HG02870 (cell line): ENCODE measurements around the gene INSIG2.

Source experiments
- ATAC-seq: cut with Tn5 transposase; IDR thresholded peaks from one replicate; pipeline ENCODE4 v1.9.1; 2021; ENCODE audit warnings: mild to moderate bottlenecking, moderate library complexity; ENCODE audit not compliant: unreplicated experiment

The INSIG2 gene

GRCh38 chr2:118088051-118089024 lies at the start of gene INSIG2:
TSS of gene INSIG2 (plus strand) at chr2:118088471. CDS start at chr2:118096557, 8,086 bp downstream.
- peak; percentile 94 for ATAC-seq

- no peak for ATAC-seq
These were observed 47.4 kb upstream of the INSIG2 start for GRCh38 chr2:118040891-118041290.

- no peak for ATAC-seq
These were observed 44.1 kb upstream of the INSIG2 start for GRCh38 chr2:118044103-118044716.

- no peak for ATAC-seq
These were observed 43.4 kb upstream of the INSIG2 start for GRCh38 chr2:118044854-118045253.

GRCh38 chr2:118045286-118045685 lies 43.0 kb upstream of the INSIG2 start:
- ATAC-seq: no peak

GRCh38 chr2:118046634-118047210 lies 41.5 kb upstream of the INSIG2 start:
- no peak for ATAC-seq

GRCh38 chr2:118047380-118047826 lies 40.9 kb upstream of the INSIG2 start:
- ATAC-seq: no peak

GRCh38 chr2:118048401-118048800 lies 39.9 kb upstream of the INSIG2 start:
- ATAC-seq: no peak

GRCh38 chr2:118049140-118049815 lies 39.0 kb upstream of the INSIG2 start:
- ATAC-seq: peak; percentile 5

GRCh38 chr2:118049816-118050140 lies 38.5 kb upstream of the INSIG2 start:
- peak; percentile 75 for ATAC-seq

- ATAC-seq: no peak
These were observed 37.9 kb upstream of the INSIG2 start for GRCh38 chr2:118050386-118050785.

- no peak for ATAC-seq
These were observed 37.3 kb upstream of the INSIG2 start for GRCh38 chr2:118050974-118051373.

GRCh38 chr2:118051826-118052358 lies 36.4 kb upstream of the INSIG2 start:
- no peak for ATAC-seq

- no peak for ATAC-seq
These were observed 35.8 kb upstream of the INSIG2 start for GRCh38 chr2:118052474-118052873.

- no peak for ATAC-seq
These were observed 34.6 kb upstream of the INSIG2 start for GRCh38 chr2:118053681-118054080.

- no peak for ATAC-seq
These were observed 33.9 kb upstream of the INSIG2 start for GRCh38 chr2:118054213-118055008.

GRCh38 chr2:118055512-118056164 lies 32.6 kb upstream of the INSIG2 start:
- ATAC-seq: peak; percentile 85

- peak; percentile 72 for ATAC-seq
These were observed 32.1 kb upstream of the INSIG2 start for GRCh38 chr2:118056165-118056534.

GRCh38 chr2:118056801-118057200 lies 31.5 kb upstream of the INSIG2 start:
- ATAC-seq: no peak

GRCh38 chr2:118058951-118059350 lies 29.3 kb upstream of the INSIG2 start:
- no peak for ATAC-seq
